HG02678 (cell line): ENCODE data around the gene ULK4.

Experiments used
- ATAC-seq: cut with Tn5 transposase; IDR thresholded peaks from one replicate; pipeline ENCODE4 v1.9.1; 2021; ENCODE audit warnings: mild to moderate bottlenecking, moderate library complexity; ENCODE audit not compliant: unreplicated experiment

Gene ULK4

DNA sequence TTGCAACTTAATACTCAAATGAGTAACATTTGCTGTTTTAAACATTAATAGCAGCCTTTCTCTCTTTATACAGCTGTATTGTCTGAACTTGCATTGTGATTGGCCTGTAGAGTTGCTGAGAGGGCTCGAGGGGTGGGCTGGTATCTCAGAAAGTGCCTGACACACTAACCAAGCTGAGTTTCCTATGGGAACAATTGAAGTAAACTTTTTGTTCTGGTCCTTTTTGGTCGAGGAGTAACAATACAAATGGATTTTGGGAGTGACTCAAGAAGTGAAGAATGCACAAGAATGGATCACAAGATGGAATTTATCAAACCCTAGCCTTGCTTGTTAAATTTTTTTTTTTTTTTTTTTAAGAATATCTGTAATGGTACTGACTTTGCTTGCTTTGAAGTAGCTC is 722.3 kb downstream of the ULK4 start:
- ATAC-seq, result no peak

DNA sequence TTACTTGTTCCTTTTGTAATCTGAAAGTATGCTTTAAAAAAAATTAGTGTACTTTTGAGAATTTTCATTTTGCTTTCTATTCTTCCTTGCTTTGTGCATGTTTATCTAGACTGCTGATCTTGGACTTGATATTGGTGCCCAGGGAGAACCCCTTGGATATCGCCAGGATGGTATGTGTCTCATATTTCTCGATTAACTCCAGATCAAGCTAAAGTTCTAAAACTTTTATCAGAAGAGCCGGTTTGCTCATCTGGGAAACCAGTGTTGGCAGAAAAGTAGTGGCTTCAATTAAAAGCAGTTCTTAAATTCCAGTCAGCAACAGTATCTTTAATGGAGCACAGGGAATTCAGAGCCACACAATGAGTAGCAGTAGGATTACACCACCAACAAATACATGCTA is 724.0 kb downstream of the ULK4 start:
- no peak for ATAC-seq

DNA sequence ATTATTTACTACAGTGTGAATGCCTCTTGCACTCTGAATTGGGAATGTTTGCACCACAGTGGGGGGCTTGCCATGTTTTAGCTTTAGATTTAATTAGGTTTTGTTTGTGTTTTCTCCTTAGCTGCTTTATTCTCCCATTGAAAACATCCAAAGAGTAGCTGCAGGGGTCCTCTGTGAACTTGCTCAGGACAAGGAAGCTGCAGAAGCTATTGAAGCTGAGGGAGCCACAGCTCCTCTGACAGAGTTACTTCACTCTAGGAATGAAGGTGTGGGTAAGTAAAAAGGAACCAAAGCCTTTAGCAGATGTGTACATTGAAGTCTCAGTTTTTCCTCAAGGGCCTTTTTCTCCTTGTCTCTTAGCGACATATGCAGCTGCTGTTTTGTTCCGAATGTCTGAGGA is 725.7 kb downstream of the ULK4 start:
- no peak for ATAC-seq

DNA sequence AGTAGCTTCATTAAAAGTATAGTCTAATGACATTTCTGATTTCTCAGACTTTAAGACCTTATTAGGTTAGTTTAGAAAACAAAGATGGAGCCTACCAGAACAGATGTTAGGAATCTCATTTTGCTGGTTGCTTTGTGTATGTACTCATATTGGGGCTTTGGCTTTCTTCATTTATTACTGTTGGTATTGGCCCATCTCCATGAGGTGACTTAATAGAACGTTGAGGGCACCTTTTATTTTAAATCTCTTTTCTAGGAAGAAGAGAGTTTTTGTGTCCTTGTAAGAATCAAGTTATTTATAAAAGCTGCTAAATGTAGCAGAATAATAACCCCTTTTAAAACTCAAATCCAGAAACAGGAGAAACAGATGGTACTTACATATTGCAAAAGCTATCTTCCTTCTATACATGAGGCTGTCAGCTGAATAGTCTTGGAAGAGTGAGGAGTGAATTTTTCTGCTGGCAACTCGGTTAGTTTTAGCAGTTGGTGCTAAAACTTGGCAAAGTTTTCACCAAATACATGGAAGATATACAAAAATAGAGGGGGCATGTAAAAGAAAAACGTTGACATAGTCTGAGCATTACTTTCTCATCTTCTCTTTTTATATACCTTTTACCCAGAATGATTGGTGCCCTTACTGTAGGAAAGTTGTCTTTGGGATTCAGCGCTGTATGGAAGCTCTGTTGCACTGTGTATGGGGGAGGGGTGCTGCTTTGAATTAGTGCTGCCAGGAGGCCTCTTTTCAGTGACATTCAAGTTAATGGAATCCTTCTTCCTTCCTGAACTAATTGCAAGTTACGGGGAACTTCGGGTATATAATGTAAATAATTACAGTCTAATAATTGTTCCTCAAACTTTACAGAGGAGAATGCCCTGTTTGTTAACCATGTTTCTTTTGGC is 726.8 kb downstream of the ULK4 start:
- no peak for ATAC-seq

DNA sequence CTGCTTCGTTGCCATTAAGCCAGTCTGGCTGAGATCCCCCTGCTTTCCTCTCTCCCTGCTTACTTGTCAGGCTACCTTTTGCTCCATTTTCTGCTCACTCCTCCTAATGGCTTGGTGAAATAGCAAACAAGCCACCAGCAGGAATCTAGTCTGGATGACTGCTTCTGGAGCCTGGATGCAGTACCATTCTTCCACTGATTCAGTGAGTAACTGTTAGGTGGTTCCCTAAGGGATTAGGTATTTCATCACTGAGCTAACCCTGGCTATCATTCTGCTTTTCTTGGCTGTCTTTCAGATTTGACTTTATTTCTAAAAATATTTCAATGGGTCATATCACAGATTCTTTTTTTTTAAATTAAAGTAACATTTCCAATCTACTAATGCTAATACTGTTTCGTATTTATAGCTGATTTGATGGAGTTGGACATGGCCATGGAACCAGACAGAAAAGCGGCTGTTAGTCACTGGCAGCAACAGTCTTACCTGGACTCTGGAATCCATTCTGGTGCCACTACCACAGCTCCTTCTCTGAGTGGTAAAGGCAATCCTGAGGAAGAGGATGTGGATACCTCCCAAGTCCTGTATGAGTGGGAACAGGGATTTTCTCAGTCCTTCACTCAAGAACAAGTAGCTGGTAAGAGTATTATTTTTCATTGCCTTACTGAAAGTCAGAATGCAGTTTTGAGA is 737.6 kb downstream of the ULK4 start:
- ATAC-seq, result no peak

DNA sequence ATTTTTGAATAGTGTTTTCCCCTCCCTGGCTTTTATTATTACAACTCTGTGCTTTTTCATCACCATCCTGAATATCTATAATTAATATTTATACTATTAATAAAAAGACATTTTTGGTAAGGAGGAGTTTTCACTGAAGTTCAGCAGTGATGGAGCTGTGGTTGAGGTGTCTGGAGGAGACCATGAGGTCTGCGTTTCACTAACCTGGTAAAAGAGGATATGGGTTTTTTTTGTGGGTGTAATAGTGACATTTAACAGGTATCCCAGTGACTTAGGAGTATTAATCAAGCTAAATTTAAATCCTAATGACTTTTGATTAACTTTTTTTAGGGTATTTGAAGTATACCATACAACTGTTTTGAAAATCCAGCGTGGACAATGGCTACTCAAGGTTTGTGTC is 738.2 kb downstream of the ULK4 start:
- no peak for ATAC-seq

DNA sequence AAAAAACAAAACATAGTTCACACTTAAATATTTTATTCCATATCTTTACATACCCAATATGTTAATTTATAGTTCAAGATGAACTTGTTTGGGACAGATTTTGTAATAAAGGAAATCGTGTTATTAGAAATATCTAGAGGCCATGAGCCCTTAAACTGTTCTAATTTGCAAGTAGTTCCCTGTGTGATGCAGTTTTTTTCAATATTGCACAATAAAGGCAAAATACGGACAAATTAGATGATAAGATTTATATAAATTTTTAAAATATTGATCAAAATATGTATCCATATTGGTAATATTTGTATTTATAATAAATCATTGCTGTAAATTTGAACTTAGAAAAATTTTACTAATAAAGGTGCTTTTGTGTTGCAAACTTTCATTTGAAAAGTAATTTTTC is 738.8 kb downstream of the ULK4 start:
- ATAC-seq, result no peak

DNA sequence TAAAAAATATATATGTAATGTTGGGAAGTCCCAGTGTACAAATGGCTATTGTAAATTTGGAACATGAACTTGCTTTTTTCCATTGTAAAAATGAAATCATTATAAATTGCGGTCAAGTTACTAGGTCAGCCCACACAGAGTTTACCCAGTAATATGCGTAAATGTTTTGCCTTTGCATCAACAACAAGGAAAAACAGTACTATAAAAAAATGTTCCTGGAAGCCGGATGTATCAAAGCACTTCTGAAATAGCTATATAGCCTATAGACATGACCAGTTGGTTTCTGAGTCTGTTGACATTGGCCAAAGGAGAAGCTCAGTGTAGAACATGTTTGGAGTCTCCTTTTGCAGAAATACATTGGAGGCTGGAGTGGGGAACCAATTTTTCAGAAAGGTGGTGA is 739.4 kb downstream of the ULK4 start:
- no peak for ATAC-seq

DNA sequence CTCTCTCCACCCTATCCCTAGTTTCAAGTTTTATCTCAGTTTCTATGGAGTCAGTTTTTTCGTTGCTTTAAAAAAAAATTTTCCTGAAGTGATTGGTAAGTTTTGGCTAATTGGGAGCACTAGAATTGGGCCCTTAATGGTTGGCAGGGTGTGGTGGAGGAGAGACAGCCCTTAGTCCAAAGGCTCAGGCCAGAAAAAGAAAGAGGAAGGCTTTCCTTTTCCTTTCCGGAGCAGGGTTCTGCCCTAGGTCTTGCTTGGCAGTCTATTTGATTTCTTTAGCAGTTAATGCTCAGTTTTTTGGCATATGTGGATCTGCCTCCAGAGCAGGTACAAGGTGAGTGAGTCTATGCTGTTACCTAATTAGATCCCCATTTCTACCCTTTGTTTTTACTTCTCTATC is 739.9 kb downstream of the ULK4 start:
- no peak for ATAC-seq

DNA sequence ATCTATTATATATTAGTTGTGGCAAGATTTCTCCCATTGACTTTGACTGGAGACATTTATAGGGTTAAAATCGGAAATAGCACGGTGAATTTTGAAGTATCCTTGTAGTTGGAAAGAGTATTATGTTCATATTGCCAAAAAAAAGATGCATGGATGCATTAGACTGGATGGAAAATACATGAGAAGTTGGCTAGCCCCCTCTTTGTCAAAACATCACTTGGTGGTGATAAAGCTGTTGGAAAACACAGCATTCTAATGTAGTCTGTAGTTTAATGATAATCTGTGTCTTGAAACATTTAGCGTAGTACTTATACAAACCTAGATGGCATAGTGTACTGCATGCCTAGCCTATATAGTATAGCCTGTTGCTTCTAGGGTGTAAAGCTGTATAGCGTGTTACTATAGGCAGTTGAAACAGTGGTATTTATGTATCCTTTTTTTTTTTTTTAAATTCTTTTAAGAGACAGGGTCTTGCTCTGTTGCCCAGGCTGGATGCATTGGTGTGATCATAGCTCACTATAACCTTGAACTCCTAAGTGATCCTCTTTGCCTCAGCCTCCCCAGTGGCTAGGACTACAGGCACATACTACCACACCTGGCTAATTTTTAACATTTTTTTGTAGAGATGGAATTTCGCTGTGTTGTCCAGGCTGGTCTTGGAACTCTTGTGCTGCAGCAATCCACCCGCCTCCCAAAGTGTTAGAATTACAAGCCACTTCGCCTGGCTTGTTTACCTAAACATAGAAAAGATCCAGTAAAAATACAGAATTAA is 740.8 kb downstream of the ULK4 start:
- ATAC-seq, result no peak

DNA sequence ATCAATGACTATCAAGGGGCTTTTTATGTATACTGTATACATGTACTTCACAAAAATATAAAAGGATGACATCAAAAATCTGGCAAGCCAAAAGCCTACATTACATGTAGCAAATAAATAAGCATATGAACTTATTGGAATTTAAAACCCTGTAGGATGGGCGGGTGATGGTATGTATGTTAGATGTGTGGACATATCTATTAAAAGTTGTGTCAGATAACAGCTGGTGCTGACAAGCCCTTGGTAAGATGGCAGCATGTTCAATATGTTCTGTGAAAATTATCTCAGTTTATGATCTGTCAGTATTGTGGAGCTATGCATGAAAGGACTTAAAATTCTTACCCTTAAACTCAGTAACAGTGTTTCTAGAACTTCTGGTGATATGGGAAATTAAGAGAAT is 742.5 kb downstream of the ULK4 start:
- no peak for ATAC-seq

DNA sequence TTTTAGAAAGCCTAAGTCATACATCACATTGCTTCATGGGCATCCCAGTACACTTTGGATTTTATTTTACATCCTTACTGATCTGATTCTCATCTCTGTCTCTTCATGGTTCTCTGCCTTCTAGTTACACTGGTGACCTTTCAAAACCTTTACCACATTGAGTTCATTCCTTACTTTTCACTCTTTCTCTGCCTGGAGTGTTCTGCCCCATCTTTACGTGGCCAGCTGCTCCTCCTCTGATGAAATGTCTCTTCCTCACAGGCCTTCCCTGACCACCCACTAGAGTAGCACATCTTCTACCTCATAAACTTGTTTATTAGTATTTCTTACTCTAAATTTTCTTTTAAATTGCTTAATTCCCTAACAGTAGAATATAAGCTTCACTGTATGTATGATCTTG is 744.9 kb downstream of the ULK4 start:
- ATAC-seq, result no peak

DNA sequence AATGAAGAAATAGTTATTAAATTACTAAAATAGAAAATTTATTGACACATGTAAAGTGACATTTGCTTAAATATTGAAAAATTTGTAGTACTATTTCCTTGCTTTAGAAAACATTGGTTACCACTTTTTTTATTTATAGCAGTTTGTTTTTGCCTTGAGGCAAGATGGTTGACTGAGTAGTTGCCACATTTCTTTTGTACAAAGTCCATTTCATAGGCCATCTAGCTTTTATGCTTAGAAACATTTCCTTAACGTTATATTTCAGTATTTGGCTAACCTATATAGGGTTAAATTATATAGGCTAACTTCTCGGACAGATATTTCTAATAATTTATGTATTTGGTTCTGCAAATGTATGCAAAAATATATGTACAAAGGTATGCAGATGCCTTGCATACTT is 745.5 kb downstream of the ULK4 start:
- ATAC-seq, result no peak

DNA sequence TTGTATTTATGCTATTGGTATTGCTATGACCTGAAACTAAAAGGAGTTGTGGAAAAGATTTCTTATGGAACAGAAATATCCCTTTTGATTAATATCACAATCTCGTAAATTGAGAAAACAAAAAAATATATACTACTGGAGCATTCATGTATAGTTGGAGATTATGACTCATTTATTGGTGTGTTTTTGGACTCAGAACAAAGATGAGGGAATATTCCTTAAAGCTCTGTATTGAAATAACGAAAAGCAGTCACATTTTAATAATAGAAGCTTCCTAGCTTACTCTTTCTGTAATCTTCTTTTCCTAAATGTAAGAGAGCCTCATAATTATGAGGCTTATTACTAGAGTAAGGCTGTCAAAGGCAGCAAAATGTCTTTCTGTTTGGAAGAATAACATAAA is 748.3 kb downstream of the ULK4 start:
- ATAC-seq, result no peak

DNA sequence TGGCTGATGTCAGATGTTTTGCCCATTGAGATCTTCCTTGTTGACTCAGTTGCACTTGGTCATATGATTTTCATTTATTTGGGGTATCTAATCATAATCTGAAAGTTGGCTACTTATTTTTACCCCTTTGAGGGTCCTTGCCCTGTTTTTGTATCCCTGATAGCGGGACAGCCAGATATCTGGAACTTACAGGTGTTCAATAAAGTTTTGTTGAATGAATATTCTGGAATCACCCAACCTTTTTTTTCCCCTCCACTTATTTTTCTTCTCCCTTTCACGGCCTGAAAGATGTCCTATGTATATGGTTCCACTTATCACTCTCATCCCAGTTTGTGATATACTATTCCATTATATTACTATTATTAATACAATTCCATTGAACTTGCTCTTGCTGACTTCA is 749.8 kb downstream of the ULK4 start:
- ATAC-seq, result no peak

DNA sequence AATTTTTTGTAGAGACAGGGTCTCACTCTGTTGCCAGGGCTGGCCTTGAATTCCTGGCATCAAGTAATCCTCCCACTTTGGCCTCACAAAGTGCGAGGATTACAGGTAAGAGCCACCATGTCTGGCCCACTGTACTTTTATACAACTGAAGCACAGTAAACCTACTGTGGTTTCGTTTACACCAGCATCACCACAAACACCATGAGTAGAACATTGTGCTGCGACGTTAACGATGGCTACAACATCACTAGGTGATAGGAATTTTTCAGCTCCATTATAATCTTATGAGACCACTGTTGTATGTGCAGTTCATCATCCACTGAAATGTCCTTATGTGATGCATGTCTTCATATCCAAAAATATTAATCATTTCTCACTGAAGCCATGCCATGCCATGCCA is 750.9 kb downstream of the ULK4 start:
- ATAC-seq, result no peak

DNA sequence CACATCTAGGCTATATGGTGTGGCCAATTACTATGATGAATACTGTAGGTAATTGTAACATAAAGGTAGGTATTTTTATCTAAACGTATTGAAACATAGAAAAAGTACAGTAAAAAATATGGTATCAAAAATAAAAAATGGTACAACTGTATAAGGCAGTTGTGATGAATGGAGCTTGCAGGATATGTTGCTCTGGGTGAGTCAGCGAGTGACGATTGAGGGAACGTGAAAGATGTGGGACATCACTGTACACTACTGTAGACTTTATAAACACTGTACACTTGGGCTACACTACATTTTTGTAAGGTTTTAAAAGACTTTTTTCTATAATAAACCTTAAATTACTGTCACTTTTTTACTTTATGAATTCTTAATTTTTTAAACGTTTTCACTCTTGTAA is 752.3 kb downstream of the ULK4 start:
- ATAC-seq, result no peak

DNA sequence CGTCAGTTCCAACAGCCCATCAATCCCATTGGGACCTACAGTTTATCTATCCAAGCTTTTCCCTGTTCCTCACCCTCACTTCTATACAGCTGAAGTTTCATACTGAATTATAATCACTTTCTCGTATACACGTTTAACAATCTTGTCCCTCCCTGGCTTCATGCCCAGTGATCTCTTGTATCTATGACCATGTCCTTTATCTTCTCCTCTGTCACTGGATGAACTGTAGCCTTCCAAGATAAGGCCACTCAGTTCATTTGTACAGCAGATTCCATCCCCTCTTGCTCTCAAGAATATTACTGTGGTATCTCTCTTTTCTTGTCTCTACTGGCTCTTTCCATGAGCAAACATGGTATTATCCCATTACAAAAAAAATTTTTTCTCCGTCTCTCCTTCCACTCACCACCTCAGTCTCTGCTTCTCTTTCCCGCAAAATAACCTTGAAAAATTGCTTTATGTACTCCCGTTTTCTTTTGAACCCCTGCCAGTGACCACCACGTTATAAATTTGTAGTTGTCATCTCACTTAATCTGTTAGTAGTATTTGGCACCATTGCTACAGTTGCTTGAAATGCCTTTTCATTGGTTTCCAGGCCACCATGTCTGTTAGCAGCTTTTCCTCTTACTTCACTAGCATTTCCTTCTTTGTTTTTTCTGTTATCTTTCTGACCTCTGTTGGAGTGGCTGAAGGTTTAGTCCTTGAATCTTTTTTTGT is 753.2 kb downstream of the ULK4 start:
- ATAC-seq, result no peak

DNA sequence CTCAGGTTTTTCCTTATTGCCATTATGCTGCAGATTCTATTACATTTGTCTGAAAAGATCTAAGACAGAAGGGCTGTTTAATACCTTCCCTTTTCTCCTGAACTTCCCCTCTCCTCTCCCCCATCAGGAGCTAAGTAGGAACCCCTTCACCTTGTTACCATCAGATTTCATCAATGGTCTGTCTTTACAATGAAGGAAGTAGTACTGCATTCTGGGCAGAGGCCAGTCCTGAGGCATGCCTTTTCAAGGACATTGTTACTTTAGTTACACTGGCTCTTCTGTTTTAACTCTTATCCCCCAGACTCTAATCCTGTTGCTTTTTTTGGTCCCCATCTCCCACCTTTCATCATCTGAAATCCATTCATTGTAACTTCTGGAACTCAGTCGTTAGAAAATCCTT is 754.5 kb downstream of the ULK4 start:
- no peak for ATAC-seq

DNA sequence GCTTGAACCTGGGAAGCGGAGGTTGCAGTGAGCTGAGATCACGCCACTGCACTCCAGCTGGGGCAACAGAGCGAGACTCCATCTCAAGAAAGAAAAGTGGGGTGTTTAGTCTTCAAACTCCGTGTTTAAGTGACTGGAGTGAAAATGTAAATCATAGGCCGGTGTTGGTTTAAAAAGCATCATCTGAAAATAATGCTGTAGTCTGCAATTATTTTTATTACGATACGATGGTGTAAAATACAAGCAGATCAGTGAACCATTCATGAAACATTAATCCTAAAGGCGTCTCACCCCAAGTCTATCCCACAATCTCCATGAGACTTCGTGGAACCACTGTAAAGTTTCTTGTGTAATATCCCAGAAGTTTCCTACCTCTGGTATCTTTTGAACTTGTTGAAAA is 756.3 kb downstream of the ULK4 start:
- ATAC-seq, result no peak

DNA sequence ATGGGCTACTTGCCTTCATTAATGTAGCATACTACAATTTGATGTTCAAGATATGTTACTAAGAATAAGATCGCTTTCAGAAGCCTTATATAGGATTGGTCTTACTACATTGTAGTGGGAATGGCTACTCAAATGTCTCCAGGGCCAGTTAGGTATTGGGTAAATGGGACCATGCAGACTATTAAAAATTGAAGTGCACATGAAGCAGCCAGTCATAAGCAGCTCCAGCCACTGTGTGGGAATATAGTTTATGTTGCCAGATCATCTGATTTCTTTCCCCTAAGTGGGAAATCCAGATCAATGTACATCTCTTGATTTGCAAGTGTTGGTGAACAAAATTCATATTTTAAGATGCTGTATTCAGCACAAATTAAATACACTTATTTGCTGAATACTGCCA is 757.5 kb downstream of the ULK4 start:
- ATAC-seq, result no peak
